HEK293 (cell line): ENCODE measurements around the gene GATA2.

Experiments
- REST ChIP-seq: fragments of 450-650 bp; formaldehyde crosslinking; IDR thresholded peaks from 2 replicates; pipeline ENCODE4 v1.5.1; 2016; ENCODE audit warnings: missing biosample characterization, missing genetic modification characterization
- ZNF335 ChIP-seq: fragments of 450-650 bp; formaldehyde crosslinking; conservative IDR thresholded peaks from 2 replicates; pipeline ENCODE4 v1.5.1; 2016; ENCODE audit warnings: missing biosample characterization, missing genetic modification characterization
- ZNF561 ChIP-seq: fragments of 450-650 bp; IDR thresholded peaks from 2 replicates; pipeline ENCODE4 v1.5.1; 2018; ENCODE audit warnings: missing biosample characterization, missing genetic modification characterization, borderline replicate concordance
- TF ChIP-seq, protein P1 (sequence below): fragments of 450-650 bp; formaldehyde crosslinking; IDR thresholded peaks from 2 replicates; pipeline ENCODE4 v1.5.1; 2016; ENCODE audit warnings: missing biosample characterization, missing genetic modification characterization
- TF ChIP-seq, protein P2 (sequence below): sonication (generic); formaldehyde crosslinking; IDR thresholded peaks from 2 replicates; pipeline ENCODE4 v1.8.1; 2022; ENCODE audit warnings: mild to moderate bottlenecking, moderate library complexity, missing genetic modification reagents

DNA sequence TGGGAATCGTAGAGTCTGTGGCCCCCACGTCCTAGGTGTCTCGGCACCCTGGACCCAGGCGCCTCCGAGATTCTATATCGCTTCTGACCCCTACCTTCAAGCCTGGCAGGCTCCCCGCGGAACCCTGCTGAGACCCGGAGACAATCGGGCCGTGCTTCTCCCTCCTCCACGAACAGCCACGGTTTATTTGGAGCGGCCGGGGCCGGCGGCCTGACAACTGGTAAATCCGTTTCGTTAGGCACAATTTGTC, 1.4 kb downstream of the GATA2 start:
- TF ChIP-seq, protein P1, sequence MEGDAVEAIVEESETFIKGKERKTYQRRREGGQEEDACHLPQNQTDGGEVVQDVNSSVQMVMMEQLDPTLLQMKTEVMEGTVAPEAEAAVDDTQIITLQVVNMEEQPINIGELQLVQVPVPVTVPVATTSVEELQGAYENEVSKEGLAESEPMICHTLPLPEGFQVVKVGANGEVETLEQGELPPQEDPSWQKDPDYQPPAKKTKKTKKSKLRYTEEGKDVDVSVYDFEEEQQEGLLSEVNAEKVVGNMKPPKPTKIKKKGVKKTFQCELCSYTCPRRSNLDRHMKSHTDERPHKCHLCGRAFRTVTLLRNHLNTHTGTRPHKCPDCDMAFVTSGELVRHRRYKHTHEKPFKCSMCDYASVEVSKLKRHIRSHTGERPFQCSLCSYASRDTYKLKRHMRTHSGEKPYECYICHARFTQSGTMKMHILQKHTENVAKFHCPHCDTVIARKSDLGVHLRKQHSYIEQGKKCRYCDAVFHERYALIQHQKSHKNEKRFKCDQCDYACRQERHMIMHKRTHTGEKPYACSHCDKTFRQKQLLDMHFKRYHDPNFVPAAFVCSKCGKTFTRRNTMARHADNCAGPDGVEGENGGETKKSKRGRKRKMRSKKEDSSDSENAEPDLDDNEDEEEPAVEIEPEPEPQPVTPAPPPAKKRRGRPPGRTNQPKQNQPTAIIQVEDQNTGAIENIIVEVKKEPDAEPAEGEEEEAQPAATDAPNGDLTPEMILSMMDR (tag by site-specific recombination) = no peak
- TF ChIP-seq, protein P2, sequence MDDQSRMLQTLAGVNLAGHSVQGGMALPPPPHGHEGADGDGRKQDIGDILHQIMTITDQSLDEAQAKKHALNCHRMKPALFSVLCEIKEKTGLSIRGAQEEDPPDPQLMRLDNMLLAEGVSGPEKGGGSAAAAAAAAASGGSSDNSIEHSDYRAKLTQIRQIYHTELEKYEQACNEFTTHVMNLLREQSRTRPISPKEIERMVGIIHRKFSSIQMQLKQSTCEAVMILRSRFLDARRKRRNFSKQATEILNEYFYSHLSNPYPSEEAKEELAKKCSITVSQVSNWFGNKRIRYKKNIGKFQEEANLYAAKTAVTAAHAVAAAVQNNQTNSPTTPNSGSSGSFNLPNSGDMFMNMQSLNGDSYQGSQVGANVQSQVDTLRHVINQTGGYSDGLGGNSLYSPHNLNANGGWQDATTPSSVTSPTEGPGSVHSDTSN (CRISPR knock-in tag) = no peak
- TF ChIP-seq ZNF561 (tag by site-specific recombination) (no peak), REST (tag by site-specific recombination) (no peak), ZNF335 (tag by site-specific recombination) (no peak)
